GM18526 (cell line): ENCODE measurements around the gene HTRA1.

Source experiments
- POLR2A ChIP-seq: IDR thresholded peaks from 3 replicates; pipeline ENCODE4 v1.6.1; 2011; ENCODE audit not compliant: insufficient read length; ENCODE audit errors: extremely low read depth

The HTRA1 gene

DNA sequence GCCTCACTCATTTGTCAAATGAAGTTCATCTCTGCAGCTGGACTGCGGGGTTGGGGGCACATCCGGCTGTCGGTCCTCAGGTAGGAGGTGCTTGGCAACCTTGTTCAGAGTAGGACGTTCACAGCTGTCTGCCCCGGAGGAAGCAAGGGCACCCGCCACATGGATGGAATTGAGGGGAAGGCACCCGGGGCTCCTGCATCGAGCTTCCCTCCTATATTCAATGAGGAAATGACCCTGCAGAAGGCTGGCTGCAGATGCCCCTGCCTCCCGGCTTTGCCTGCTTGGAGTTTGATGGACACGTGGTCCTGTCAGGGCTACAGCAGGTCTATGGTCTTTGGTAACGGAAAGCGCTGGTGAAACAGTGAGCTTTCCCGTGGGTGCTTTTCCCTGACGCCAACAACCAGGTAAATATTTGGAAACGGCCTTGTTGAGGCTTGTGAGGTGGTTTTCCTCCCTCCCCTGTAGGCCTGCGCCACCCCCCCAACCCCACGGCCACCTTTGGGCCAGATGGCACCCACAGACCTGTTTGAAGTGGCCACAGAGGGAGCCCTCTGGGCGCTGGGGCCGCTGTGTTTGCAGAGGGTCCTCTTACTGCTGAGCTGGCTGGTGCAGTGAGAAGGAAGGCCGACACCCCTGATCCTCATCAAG lies 32.9 kb downstream of the HTRA1 start:
- no peak for TF ChIP-seq POLR2A

DNA sequence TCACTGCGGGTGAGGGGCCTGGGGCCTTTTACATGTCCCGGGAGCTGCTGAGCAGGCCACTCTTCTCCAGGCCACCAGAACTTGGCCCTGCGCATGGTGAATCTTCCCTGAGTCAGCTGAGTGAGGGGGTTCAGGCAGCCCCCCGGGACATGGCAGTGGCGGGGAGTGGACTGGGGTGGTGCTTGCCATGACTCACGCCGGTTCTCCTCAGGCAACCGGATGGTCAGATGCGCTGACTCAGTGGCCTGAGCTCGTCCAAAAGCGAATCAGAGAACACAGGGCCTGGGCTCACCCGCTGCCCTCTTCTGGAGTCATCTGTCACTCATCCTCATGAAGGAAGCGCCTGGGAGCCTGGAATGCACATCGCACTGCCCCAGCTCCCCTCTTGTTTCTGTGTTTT lies 33.5 kb downstream of the HTRA1 start:
- TF ChIP-seq POLR2A, result no peak

DNA sequence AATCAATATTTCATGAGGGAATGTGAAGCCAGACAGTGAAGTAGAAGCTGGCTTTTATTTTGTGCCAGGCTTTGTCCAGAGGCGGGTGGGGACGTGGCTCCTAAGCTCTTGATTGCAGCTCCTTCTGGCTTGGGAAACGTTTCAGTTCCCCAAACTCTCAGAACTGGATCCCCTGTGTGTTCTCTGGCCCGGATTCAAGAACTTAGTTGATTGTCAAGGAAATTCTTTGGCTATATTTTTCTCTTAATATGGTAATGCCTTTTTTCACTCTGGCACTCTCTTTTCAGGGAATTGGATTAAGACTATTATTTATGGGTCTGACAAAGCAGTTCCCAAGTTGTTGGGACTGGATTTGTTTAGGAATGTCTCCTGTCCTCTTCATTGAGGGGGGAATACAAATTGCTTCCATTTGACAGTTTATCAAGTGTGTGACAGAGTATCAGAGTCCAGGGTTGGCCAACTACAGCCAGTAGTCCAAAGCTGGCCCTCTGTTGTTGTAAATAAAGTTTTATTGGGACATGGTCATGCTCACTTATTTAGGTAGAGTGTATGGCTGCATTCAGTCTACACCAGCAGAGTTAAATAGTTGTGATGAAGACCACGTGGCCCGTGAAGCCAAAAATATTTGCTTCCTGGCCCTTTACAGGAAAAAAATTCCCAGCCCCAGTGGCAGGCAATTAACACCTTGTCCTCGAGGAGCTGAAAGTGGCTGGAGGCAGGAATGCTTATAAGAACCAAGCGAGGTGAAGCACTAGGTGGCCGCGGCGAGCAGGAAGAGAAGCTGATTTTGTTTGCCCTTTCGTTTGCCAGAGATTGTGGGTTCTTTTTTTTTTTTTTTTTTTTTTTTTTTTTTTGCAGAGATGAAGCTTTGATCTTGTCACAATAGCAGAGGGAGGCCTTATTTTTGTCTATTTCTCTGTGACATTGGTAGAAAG lies 34.3 kb downstream of the HTRA1 start:
- TF ChIP-seq POLR2A, result no peak

DNA sequence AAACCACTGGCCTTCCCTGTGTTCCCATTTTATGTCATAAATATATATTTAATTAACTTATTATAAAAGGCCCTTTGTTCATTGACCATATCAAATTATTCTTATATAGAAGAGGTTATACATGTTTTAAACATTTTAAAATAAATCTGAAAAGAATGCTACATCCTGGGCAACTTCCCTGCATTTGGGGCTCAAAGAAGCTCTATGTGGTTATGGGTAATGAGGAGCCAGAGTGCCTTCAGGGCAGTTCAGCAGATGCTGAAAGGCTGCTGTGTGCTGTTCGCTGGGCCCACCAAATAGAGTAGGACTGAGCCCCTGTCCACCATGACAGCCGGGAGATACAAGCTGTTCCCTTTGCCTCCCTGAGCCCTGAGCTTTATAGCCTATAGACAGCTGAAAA lies 35.9 kb downstream of the HTRA1 start:
- no peak for TF ChIP-seq POLR2A

DNA sequence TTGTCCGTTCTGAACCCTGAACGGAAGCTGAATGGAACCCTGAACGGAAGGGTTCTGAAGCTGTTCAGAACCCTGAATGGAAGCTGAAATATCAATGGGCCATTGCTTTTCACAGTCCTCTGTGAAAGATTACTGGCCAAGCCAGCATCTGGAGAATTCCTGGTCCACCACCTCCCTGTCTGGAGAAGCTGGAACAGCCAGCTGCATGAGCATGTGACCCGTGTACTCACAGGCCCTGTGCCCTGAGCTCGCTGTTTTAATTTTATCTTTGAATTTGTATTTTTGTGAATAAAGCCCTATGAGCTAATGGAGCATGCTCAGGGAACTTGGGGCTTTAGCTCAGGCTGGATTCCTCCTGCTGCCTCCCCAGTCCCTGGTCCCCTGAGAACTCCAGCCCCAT lies 37.2 kb downstream of the HTRA1 start:
- TF ChIP-seq POLR2A, result no peak

DNA sequence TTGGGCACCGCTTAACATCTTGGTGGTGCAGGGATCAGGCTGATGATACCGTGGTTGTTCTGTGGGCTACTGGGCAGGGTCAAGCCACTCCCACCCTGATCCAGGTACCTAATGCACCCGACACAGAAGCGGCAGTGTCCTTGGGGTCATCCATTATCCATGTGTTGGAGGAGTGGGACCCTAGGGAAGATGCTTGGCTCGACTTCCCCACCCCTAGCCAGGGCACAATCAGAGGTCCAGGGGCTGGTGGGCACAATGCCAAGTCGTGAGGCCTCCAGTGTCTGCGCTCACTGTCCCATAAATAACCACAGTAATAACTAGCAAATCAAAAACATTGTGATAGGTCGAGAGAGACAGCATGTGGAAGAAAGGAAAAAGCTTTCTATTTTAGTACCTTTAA lies 37.7 kb downstream of the HTRA1 start:
- no peak for TF ChIP-seq POLR2A

DNA sequence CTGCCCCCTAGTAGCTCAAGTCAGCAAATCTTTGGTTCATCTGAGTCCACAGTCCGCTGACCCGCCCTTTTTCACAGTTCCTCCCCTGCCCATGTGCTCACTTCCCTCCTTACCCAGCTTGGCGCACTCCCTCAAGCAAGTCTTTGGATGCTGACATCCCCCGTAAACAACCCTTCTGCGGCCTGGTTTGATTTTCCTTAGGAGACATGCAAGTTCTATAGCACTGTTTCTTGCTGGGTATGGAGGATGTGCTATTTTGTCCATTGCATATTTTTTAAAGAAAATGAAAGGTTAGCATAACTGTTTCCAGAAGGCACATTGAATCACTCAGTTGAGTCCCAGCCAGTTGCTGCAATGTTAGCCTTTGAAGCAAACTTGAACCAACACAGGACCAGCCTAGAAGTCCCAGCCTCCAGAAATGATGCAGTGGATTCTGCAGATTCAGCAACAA lies 38.2 kb downstream of the HTRA1 start:
- TF ChIP-seq POLR2A, result no peak

DNA sequence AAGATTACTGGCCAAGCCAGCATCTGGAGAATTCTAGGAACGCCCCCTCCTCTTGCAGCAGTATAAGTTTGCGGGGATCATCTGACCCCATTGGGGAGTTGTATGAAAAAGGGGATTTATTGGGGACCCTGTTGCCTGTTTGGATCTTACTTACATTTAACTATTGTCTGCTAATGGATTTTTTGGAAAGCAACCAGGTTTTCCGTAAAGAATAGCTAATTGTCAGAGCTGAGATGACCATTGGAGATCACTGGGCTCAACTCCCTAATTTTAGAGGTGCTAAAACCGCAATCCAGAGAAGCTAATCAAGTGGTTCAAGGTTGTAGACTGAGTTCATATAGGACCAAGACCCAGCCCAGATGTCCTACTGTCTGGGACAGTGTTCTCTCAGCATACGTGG lies 38.8 kb downstream of the HTRA1 start:
- no peak for TF ChIP-seq POLR2A

DNA sequence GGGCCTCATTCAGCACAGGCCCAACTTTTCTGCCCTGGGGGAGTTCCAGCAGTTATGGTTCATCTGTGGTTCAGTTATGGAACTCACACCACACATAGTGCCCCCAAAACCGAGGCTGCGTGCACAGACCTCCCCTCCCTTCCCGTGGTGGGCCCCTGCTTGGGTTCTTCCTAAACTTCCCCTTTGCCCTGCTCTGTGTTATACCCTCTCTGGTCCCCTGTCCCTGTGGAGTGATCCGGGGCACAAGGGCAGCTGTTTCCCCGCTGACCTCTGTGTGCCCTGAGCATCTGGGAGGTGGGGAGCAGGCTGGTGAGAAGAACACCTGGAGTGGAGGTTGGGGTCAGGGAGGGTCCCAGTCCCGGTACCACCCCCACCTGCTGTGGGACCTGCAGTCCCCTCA lies 39.4 kb downstream of the HTRA1 start:
- no peak for TF ChIP-seq POLR2A

DNA sequence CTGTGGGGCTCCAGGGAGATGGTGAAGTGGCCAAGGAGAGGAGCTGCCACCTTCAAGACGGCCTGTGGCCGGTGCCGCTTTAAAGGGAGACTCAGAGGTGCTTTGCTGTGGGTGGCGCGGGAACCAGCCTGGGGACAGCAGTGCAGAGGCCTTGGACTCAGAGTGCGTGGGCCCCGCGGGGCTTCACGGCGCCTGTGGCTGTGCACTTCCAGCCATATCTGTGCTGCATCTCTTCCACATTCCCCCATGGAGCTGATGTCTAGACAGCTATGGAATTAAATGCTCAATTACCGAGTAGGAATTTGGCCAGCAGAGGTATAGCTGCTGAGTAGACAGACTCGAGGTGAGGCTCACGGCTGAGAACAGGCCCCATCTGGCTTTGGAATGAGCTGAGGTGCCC lies 41.7 kb downstream of the HTRA1 start:
- TF ChIP-seq POLR2A, result no peak

DNA sequence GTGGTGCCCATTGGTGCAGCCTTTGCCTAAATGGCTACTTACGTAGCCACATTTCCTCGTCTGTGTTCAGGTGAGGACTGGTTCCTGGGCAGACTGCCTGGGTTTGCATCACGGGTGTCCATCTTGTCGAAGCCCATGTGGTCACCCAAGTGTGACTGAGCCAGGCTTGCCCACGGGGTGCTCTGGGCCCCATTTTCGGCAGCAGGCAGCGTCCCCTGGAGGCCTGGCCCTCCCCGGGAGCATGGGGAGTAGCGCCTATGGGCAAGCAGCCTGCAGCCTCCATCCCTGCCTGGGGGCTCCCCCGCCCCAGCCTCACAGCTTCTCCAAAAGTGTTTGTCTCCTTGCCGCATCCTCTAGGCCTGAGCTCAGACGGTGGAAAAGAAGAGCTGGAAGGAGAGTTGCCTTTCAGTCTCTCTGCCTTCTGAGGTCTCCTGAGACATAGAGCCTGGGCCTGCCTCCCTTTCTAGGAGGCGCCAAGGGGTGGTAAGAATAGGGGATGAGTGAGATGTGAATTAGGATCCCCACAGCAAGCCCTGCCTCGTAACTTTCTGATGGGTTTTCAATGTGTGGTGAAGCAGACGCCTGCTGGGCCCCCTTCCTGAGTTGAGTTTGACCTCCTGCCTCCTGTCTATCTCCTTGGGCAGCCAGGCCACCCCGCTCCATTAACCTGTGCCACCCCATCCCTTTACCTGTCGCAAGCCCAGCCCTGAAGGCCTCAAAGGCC lies 42.7 kb downstream of the HTRA1 start:
- TF ChIP-seq POLR2A, result no peak

DNA sequence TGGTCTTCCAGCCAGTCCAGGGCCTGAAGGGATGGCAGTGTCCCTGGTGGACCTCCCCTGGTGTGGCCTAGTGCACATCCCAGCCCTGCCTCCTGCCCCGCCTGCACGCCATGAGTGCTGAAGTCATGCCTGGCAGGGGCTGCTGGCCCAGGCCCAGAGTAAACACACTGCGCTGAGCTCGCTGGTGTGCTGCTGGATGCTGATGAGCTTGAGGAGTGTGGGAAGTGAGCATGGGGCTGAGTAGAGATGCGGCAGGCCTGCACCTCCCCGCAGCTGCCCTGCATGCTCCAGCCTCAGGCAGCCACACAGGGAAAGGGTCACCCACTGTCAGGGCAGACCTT lies 43.2 kb downstream of the HTRA1 start:
- TF ChIP-seq POLR2A, result no peak

DNA sequence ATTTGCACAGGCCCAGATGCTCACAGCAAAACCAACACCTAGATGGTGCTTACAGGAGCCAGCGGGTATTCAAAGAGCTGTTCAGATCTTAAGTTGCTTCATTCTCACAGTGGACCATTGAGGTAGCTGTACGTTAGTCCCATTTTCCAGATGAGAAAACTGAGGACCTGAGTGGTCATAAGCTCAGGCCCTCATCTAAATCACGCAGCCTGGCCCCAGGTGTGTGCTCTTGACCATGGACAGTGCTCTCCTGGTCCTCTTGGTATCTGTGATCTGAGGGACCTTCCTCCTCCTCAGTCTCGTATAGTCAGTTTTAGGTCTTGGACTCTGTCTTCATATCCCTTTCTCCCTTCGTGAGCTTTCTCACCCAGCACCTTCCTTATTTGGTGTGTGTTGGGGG lies 43.7 kb downstream of the HTRA1 start:
- TF ChIP-seq POLR2A, result no peak

DNA sequence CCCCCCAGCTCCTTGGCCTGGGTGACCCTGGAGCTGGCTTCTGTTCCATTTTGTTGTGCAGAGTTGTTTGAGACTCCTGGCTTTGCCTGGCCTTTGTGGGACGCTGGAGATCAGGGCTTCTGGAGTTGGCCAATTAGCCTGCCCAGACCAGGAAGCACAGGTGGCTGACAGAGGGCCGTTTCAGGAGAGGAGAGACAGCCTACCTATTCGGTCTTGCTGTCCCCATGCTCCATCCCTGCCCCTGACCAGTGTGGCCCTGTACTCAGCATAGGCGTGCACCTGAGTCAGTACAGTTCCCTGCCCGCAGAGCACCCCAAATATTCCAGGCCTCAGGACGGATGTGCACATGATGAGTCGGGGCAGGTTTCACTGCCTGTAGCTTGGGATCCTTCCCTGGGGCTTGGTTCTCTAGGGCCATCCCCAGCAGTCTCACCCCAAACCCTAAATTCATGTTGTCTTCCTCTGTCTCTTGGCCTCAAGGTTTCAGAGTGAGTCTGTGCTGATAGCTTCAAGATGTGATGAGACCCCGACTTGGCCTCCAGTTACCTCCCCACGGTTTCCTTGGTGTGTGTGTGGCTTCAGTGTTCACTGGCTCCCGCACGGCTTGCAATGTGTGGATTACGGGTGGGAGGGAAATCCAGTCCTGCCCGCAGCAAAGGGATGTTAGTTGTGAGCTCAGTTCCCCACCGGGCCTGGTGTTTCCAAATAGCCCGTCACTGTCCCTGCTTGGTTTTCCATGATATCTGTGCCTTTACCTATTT lies 44.7 kb downstream of the HTRA1 start:
- TF ChIP-seq POLR2A, result no peak

DNA sequence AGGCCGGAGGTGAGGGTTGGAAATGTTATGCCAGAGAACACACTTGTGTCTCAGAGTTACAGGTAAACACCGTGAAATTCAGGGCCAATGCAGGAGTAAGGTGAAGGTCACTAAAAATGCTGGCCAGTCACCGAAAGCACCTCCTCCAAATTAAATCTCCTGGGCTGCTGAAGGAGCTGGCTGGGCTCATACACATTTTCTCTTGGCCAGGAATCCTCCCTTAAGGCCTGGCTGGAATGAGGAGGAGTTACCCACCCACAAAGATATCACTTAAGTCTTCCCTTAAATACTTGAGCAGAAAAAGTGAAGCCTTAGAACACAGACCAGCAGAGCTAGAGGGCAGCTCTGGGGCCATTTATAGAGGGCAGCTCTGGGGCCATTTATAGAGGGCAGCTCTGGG lies 46.3 kb downstream of the HTRA1 start:
- no peak for TF ChIP-seq POLR2A
